HG02981 (cell line): Measurements from ENCODE around the gene LIMK1.

Experiments used
- ATAC-seq: cut with Tn5 transposase; IDR thresholded peaks from one replicate; pipeline ENCODE4 v1.9.1; 2021; ENCODE audit warnings: mild to moderate bottlenecking, moderate library complexity; ENCODE audit not compliant: unreplicated experiment

The LIMK1 gene

GRCh38 chr7:74053589-74054186 lies 29.9 kb upstream of the LIMK1 start:
- ATAC-seq: no peak

DNA sequence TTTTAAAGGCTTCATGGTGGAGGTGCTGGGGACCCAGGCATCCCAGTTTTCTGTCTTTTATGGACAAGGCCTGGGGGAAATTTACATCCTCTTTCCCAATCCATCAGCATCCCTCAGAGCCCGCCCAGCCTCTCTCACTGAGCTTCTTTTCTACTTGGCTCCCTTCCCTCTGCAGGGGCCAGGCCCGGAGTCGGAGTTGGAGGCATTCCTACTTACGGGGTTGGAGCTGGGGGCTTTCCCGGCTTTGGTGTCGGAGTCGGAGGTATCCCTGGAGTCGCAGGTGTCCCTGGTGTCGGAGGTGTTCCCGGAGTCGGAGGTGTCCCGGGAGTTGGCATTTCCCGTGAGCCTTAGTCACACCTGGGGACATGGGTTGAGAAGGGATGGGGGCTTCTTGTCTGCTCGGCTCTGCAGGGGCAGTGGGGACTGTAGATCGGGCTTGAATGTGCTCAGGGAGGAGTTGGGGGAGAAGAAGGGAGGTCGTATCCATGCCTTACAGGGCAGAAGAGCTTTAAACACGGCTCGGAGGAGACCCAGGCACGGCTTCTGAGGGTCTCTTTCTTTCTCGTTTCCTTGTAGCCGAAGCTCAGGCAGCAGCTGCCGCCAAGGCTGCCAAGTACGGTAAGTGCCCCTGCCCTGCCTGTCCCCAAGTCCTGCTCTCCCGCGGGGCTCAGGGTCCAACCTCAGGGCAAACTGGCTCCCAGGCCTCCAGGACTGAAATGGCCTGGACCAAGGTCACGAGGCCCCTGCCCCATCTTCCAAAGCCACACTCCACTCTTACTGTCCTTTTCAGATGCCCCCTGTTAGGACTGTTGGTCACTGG lies 27.3 kb upstream of the LIMK1 start:
- ATAC-seq: no peak

DNA sequence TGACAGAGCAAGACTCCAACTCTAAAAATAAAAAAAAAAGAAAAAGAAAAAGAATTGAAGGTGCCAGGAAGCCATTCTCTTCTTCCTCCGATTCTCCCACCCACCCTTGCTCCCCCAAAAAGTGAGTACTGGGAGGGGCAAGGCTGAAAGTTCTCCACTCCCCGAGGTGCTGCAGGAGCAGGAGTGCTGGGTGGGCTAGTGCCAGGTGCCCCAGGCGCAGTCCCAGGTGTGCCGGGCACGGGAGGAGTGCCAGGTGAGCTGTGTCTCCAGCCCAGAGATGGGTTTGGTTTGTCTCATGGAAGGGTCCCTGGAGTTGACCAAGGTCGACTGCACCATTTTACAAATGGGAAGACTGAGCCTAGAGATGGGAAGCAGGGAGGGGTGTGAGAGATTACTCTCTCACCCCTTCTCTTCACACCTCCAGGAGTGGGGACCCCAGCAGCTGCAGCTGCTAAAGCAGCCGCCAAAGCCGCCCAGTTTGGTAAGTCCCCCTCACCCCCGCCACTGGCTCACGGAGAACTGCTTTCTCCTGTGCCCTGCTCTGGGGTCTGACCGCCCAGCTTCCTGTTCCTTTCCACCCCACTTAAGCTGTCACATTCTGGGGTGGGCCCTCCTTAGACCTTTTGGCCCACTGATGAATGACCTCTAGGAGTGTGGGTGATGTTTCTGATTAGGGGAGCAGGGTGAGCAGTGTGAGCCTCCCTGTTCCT lies 26.2 kb upstream of the LIMK1 start:
- no peak for ATAC-seq

- ATAC-seq: no peak
Measured at GRCh38 chr7:74057987-74058386, 25.6 kb upstream of the LIMK1 start.

- ATAC-seq: no peak
Measured at GRCh38 chr7:74058486-74058885, 25.1 kb upstream of the LIMK1 start.

DNA sequence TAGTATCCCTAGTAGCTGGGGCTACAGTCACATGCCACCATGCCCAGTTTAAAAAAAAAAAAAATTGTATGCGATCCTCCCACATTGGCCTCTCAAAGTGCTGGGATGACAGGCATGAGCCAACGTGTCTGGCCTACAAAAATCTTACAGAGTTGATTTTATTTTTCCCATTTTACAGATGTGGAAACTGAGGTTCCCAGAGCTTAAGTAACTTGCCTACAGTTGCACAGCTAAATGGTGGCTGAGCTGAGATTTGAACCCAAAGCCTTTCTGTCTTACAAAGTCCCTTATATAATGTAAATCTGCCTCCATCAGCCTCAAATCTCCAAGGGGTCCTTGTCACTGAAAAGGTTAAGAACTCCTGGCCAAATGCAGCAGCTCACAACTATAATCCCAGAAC lies 24.6 kb upstream of the LIMK1 start:
- no peak for ATAC-seq

DNA sequence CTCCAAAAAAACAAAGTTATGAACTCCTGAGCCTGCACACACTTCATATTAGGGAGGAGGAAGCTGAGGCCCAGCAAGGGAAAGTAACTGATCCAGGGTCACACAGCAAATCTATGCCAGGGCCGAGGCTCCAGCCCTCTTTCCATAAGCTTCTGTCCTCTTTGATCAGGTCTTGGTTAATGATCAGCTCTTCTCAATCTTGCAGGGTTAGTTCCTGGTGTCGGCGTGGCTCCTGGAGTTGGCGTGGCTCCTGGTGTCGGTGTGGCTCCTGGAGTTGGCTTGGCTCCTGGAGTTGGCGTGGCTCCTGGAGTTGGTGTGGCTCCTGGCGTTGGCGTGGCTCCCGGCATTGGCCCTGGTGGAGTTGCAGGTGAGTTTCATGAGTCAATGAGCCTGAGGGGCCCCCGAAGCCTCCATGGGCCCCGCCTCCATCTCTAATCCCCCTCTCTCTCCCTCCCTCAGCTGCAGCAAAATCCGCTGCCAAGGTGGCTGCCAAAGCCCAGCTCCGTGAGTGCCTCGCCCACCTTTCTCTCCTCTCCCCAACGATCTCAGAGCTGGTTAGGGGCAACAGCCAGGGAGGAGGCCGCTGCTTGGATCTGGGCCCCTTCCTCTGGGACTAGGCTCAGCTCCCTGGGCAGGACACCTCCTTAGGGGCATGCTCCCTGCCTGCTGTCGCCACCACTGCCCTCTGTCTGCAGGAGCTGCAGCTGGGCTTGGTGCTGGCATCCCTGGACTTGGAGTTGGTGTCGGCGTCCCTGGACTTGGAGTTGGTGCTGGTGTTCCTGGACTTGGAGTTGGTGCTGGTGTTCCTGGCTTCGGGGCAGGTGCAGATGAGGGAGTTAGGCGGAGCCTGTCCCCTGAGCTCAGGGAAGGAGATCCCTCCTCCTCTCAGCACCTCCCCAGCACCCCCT lies 23.7 kb upstream of the LIMK1 start:
- no peak for ATAC-seq

GRCh38 chr7:74061840-74062539 lies 21.6 kb upstream of the LIMK1 start:
- no peak for ATAC-seq

- no peak for ATAC-seq
Measured at GRCh38 chr7:74063223-74063641, 20.4 kb upstream of the LIMK1 start.

GRCh38 chr7:74063646-74064045 lies 20.0 kb upstream of the LIMK1 start:
- ATAC-seq: no peak

DNA sequence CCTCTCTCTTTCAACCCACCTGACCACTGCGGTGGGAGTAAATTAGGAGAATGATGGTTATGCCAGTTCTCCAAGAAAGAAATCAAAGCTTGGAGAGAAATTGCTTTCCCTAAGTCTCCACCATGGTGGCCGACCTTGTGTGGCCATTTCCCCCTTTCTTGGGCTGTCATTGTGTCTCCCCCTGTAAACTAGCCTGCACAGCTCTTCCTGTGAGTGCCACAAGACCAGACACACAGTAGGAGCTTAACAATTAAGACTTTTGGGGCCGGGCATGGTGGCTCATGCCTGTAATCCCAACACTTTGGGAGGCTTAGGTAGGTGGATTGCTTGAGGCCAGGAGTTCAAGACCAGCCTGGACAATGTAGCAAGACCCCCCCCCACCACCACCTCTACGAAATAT lies 18.9 kb upstream of the LIMK1 start:
- no peak for ATAC-seq

DNA sequence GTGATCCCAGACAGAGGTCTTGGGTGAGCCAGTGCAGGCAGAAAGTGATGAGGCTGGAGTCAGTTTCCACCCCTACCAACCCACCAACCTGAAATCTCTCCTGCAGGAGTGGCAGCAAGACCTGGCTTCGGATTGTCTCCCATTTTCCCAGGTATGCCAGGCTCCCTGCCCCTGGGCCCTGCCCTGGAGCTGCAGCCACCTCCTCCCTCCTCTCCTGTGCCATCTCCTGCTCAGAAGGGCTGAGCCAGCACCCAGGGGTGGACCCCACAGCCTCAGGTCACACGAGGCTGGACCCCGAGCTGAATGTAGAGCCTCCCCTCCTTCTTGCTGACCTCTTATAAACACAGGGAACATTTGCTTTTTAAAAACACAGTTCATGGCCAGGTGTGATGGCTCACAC lies 17.0 kb upstream of the LIMK1 start:
- no peak for ATAC-seq

DNA sequence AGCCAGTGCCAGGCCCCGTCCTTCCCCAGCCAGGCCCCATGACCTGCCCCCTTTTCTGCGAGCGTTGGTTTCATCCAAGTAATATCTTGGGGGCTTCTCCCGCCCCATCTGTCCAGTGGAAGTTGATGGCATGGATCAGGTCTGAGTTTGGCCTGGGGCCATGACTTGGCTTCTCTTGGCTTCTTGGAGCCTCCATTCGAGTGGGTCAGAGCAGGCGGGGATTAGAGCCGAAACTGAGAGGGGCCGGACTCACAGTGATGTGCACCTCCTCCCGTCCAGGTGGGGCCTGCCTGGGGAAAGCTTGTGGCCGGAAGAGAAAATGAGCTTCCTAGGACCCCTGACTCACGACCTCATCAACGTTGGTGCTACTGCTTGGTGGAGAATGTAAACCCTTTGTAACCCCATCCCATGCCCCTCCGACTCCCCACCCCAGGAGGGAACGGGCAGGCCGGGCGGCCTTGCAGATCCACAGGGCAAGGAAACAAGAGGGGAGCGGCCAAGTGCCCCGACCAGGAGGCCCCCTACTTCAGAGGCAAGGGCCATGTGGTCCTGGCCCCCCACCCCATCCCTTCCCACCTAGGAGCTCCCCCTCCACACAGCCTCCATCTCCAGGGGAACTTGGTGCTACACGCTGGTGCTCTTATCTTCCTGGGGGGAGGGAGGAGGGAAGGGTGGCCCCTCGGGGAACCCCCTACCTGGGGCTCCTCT lies 15.1 kb upstream of the LIMK1 start:
- ATAC-seq: no peak

DNA sequence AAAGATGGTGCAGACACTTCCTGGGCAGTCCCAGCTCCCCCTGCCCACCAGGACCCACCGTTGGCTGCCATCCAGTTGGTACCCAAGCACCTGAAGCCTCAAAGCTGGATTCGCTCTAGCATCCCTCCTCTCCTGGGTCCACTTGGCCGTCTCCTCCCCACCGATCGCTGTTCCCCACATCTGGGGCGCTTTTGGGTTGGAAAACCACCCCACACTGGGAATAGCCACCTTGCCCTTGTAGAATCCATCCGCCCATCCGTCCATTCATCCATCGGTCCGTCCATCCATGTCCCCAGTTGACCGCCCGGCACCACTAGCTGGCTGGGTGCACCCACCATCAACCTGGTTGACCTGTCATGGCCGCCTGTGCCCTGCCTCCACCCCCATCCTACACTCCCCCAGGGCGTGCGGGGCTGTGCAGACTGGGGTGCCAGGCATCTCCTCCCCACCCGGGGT lies 14.5 kb upstream of the LIMK1 start:
- ATAC-seq: no peak

DNA sequence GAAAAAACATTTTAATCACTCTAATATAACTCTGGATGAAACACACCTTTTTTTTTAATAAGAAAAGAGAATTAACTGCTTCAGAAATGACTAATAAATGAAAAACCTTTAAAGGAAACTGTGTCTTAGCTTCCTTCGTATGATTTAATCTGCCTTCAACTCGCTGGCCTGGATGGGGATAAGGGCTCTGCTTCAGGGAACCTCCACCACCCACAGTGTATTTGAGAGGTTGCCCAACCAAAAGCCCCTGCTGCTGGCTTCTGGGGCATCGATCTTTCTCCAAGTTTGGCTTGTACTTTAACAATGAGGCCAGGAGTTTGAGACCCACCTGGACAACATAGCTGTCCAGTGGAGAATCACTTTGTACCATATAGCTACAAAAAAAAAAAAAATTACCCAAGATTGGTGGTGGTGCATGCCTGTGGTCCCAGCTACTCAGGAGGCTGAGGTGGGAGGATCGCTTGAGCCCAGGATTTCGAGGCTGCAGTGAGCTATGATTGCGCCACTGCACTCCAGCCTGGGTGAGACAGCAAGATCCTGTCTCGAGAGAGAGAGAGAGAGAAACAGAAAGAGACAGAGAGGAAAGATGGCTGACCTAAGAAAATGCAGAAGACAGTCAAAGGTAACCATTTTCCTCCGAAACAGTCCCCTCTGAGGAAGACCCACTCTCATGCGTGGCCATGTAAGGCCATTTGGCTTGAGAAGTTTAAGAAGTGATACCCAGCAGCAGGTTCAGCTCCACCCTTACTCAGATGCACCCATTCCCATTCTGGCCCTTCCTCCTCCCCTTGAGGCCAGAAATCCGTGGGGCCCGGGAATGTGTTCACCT lies 13.6 kb upstream of the LIMK1 start:
- no peak for ATAC-seq

DNA sequence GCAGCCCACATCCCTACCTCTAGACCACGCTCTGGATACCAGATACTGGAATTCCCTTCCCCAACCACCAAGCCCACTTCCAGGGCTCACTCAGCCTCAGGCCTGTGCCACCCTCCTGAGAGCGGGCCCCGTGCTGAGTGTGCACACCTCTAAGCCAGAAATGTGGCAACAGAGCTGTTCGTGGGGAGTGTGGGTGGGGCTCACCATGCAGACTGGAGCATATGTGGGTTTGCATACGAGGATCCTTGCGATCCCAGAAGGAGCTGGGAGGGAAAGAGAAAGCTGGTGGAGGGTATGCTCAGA lies 13.0 kb upstream of the LIMK1 start:
- ATAC-seq: no peak

- ATAC-seq: no peak
Measured at GRCh38 chr7:74071121-74071520, 12.5 kb upstream of the LIMK1 start.

DNA sequence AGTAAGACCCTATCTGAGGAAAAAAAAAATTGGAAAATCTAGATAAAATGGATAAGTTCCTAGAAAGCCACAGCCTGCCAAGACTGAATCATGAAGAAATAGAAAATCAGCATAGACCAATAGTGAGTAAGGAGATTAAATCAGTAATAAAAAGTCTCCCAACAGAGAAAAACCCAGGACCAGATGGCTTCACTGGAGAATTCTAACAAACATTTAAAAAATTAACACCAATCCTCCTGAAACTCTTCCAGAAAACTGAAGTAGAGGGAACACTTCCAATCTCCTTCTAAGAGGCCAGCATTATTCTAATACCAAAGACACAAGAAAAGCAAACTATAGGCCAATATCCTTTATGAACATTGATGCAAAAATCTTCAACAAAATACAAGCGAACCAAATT lies 8.8 kb upstream of the LIMK1 start:
- no peak for ATAC-seq

GRCh38 chr7:74078461-74078860 lies 5.1 kb upstream of the LIMK1 start:
- ATAC-seq: no peak
